HepG2 (cell line): Measurements from ENCODE around the gene MRM1. TPM values are rescaled to one million over a fixed set of nuclear protein-coding genes. Genes with fewer than 3 reads are reported as not detected.
A peak's percentile ranks its signal among the peaks of the same experiment; 100 is the strongest.

Experiments used
- ATAC-seq: fragments of 200-7000 bp; cut with Tn5 transposase; 3 replicates; pipeline ENCODE4 v1.9.1; 2020; ENCODE audit warnings: mild to moderate bottlenecking, moderate library complexity
- BruUV-seq: library from RNA; stranded (reverse); fragments of 400-500 nt; replicated peaks from 2 replicates; lab custom pipeline; 2021; lab: Mats Ljungman, UMichigan
- CTCF ChIA-PET: fragments of 300-600 bp; formaldehyde crosslinking; extraction: SDS; loops from one replicate; lab custom pipeline; 2021; ENCODE audit warnings: low total read pairs, inconsistent platforms, low intra/inter-chr PET ratio; lab: Yijun Ruan, JAX
- POLR2A ChIA-PET: fragments of 350-600 bp; sonication (Branson Sonifier 250); formaldehyde crosslinking; loops from one replicate; lab custom pipeline; 2020; ENCODE audit warnings: antibody characterized with exemption, inconsistent platforms; lab: Yijun Ruan, JAX
- DNase-seq: peaks from one replicate; pipeline ENCODE4 v3.0.0-alpha.2; 2015; ENCODE audit warnings: low spot score
- FAIRE-seq: peaks from 3 replicates; lab custom pipeline; 2011; peaks lifted over from hg19 to GRCh38; lab: Jason Lieb, UNC
- H2AFZ ChIP-seq: one replicate; pipeline ENCODE4 v1.6.1; 2011; ENCODE audit warnings: low read length, inconsistent platforms
- H3K27ac ChIP-seq: fragments of 300-600 bp; 3 replicates; pipeline ENCODE4 v1.8.0; 2011; ENCODE audit warnings: mixed run types, mild to moderate bottlenecking, mixed read lengths, low read length, inconsistent platforms; ENCODE audit not compliant: insufficient read depth; ENCODE audit errors: extremely low read length
- H3K27me3 ChIP-seq, 2 experiments: fragments of 200-600 bp in 1 of 2; 2 replicates in 1 of 2; 3 replicates in 1 of 2; pipeline versions ENCODE4 v1.6.0 to v1.8.0; 2011; ENCODE audit warnings: low read length in 2 of 2, mild to moderate bottlenecking in 2 of 2, moderate library complexity in 2 of 2, inconsistent platforms in 1 of 2; ENCODE audit not compliant: insufficient read depth in 2 of 2, control insufficient read depth in 1 of 2
- H3K36me3 ChIP-seq, 2 experiments: fragments of 200-600 bp in 1 of 2; replicated peaks in 1 of 2; 2 replicates in 1 of 2; 3 replicates in 1 of 2; pipeline versions ENCODE4 v1.5.1 to v1.8.0; 2011; ENCODE audit warnings: low read length in 2 of 2, inconsistent platforms in 1 of 2; ENCODE audit not compliant: insufficient read depth in 2 of 2, control insufficient read depth in 1 of 2
- H3K4me1 ChIP-seq: 2 replicates; pipeline ENCODE4 v1.5.1; 2012; ENCODE audit warnings: low read length, inconsistent platforms; ENCODE audit not compliant: insufficient read depth
- H3K4me2 ChIP-seq: 2 replicates; pipeline ENCODE4 v1.6.0; 2011; ENCODE audit warnings: low read depth, low read length, inconsistent platforms
- H3K4me3 ChIP-seq, 3 experiments: fragments of 200-600 bp in 1 of 3; sonication (generic), shearing (Covaris generic) in 1 of 3; replicated peaks in 1 of 3; 2 replicates each; pipeline ENCODE4 v1.5.1; 2011 to 2016; ENCODE audit warnings: low read length in 3 of 3, inconsistent platforms in 2 of 3, low read depth in 2 of 3, mild to moderate bottlenecking in 2 of 3, control low read depth in 1 of 3, mixed read lengths in 1 of 3; ENCODE audit not compliant: insufficient read depth in 1 of 3
- H3K79me2 ChIP-seq: one replicate; pipeline ENCODE4 v1.6.1; 2011; ENCODE audit warnings: low read length, inconsistent platforms; ENCODE audit not compliant: insufficient read depth
- H3K9ac ChIP-seq: 2 replicates; pipeline ENCODE4 v1.6.0; 2011; ENCODE audit warnings: mild to moderate bottlenecking, low read depth, low read length, inconsistent platforms; ENCODE audit not compliant: insufficient read depth
- H3K9me3 ChIP-seq: 2 replicates; pipeline ENCODE4 v1.5.1; 2012; ENCODE audit warnings: mild to moderate bottlenecking, low read length
- H4K20me1 ChIP-seq: 2 replicates; pipeline ENCODE4 v1.6.0; 2011; ENCODE audit warnings: inconsistent platforms, mild to moderate bottlenecking, low read length, moderate library complexity; ENCODE audit not compliant: insufficient read depth
- FOXO4 ChIP-seq: sonication (generic); formaldehyde crosslinking; conservative IDR thresholded peaks from 2 replicates; pipeline ENCODE4 v1.8.1; 2023; ENCODE audit warnings: missing genetic modification reagents
- NFE2 ChIP-seq: sonication (generic); formaldehyde crosslinking; IDR thresholded peaks from 2 replicates; pipeline ENCODE4 v1.4.0; 2020; ENCODE audit warnings: missing genetic modification reagents
- SRSF1 ChIP-seq: fragments of 200-400 bp; formaldehyde crosslinking; optimal IDR thresholded peaks from 2 replicates; pipeline ENCODE3; 2017; ENCODE audit warnings: mild to moderate bottlenecking, low read depth, low read length, moderate library complexity
- ZNF121 ChIP-seq: sonication (generic); formaldehyde crosslinking; IDR thresholded peaks from 2 replicates; pipeline ENCODE4 v1.5.0; 2020; ENCODE audit warnings: mild to moderate bottlenecking, missing genetic modification reagents
- WGBS: methylation state at CpG from one replicate; pipeline ENCODE4 v1.1.6; 2017; ENCODE audit warnings: low lambda C conversion rate; 5-methylcytosine and 5-hydroxymethylcytosine counted together
- in situ Hi-C: cut with HindIII; loops from 2 replicates; pipeline ENCODE4 v1.10.0; 2017; ENCODE audit warnings: low pct_unique_long_range_greater_than_20kb; ENCODE audit not compliant: extremely low pct_ligation_motif_present
- intact Hi-C: fragments of 100-400 bp; cut with micrococcal nuclease; formaldehyde crosslinking; loops from one replicate; pipeline ENCODE4 v1.10.0; 2022; ENCODE audit not compliant: unreplicated experiment
- polyA plus RNA-seq, 8 experiments: library from polyadenylated mRNA; depleted of rRNA in 3 of 8; stranded (reverse) in 7 of 8; unstranded in 1 of 8; fragments of >200 nt; fragmentation: Illumina TruSeq in 4 of 8; extraction: Trizol in 4 of 8; gene quantifications; 2 replicates each; pipeline versions ENCODE4 v1.2.1 to v1.2.3, GENCODE V29; 2011 to 2016; ENCODE audit warnings: low read depth in 4 of 8, missing spikeins in 1 of 8, mixed read lengths in 1 of 8; ENCODE audit not compliant: insufficient read depth in 1 of 8
- total RNA-seq, 5 experiments: library from RNA; depleted of rRNA; stranded (reverse); fragments of >200 nt; fragmentation: Illumina TruSeq; extraction: Trizol; gene quantifications; 2 replicates each; pipeline ENCODE4 v1.2.3, GENCODE V29; 2016; ENCODE audit warnings: low read depth in 1 of 5
- TF ChIP-seq, protein P1 (sequence below): sonication (generic); formaldehyde crosslinking; IDR thresholded peaks from 2 replicates; pipeline ENCODE4 v1.4.0; 2020; ENCODE audit warnings: mild to moderate bottlenecking, missing genetic modification reagents
- TF ChIP-seq, protein P2 (sequence below): sonication (generic); formaldehyde crosslinking; IDR thresholded peaks from 2 replicates; pipeline ENCODE4 v1.5.0; 2020; ENCODE audit warnings: mild to moderate bottlenecking, missing genetic modification reagents

MRM1 gene
- total and polyA plus RNA-seq, 2 of the 13 experiments (the other 11 are each of a cell fraction or from before 2014, with no cell fraction given), result 4.1 to 11.3 TPM

DNA sequence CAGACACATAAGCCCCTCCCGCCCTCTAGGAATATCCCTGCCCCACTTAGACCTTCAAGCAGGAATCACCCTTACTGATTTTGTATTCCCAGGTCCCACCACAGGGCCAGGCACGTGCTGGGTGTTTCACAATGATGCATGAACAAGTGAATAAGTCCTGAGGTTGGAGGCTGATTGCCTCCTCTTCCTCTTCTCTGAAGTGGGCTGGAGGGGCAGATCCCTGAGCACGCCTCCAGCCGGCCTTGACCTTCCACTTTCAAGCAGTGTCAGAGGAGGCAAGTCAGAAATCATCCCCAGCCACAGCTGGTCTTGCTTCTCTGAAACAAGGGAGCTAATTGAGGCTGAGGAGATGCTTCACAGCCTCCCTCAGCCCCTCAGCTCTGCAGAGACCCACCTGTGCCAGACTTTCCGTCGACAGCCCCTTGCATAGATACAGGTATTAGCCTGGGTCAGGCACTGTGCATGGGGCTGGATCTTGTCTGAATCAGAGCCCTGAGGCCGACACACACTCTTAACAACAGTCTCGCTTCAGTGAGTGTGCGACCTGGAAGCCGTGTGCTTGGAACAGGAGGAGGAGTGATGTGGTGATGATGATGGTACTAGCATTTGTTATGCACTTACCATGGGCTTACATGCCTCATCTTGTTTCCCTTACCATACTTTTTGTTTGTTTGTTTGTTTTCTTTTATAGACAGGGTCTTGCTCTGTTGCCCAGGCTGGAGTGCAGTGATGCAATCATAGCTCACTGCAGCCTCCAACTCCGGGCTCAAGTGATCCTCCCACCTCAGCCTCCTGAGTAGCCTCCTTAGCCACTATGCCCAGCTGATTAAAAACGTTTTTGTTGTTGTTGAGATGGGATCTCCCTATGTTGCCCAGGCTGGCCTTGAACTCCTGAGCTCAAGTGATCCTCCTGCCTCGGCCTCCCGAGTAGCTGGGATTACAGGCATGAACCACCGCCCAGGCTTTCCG lies 15.0 kb downstream of the MRM1 start:
- H3K9ac ChIP-seq, result no peak overlapping the region
- no peak for ATAC-seq
- CTCF ChIA-PET, result no interaction called here
- no peaks in the 10 kb centered on the region for H3K79me2 ChIP-seq
- POLR2A ChIA-PET, result interaction anchor here (1.4 kb wide), 1 partner anchor 15 kb away, joined by 4 read pairs; the partner anchor contains the start of gene MRM1
- no peaks in the 10 kb centered on the region for H3K36me3 ChIP-seq
- BruUV-seq, result no TSS peak
- H4K20me1 ChIP-seq, result no peaks in the 10 kb centered on the region
- TF ChIP-seq NFE2 (CRISPR knock-in tag) (no peak), FOXO4 (CRISPR knock-in tag) (no peak), SRSF1 (no peak), ZNF121 (CRISPR knock-in tag) (peak; percentile 47; the same call in 1 of the 2 replicates)
- TF ChIP-seq, protein P1, sequence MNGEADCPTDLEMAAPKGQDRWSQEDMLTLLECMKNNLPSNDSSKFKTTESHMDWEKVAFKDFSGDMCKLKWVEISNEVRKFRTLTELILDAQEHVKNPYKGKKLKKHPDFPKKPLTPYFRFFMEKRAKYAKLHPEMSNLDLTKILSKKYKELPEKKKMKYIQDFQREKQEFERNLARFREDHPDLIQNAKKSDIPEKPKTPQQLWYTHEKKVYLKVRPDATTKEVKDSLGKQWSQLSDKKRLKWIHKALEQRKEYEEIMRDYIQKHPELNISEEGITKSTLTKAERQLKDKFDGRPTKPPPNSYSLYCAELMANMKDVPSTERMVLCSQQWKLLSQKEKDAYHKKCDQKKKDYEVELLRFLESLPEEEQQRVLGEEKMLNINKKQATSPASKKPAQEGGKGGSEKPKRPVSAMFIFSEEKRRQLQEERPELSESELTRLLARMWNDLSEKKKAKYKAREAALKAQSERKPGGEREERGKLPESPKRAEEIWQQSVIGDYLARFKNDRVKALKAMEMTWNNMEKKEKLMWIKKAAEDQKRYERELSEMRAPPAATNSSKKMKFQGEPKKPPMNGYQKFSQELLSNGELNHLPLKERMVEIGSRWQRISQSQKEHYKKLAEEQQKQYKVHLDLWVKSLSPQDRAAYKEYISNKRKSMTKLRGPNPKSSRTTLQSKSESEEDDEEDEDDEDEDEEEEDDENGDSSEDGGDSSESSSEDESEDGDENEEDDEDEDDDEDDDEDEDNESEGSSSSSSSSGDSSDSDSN (CRISPR knock-in tag), result no peak
- TF ChIP-seq, protein P2, sequence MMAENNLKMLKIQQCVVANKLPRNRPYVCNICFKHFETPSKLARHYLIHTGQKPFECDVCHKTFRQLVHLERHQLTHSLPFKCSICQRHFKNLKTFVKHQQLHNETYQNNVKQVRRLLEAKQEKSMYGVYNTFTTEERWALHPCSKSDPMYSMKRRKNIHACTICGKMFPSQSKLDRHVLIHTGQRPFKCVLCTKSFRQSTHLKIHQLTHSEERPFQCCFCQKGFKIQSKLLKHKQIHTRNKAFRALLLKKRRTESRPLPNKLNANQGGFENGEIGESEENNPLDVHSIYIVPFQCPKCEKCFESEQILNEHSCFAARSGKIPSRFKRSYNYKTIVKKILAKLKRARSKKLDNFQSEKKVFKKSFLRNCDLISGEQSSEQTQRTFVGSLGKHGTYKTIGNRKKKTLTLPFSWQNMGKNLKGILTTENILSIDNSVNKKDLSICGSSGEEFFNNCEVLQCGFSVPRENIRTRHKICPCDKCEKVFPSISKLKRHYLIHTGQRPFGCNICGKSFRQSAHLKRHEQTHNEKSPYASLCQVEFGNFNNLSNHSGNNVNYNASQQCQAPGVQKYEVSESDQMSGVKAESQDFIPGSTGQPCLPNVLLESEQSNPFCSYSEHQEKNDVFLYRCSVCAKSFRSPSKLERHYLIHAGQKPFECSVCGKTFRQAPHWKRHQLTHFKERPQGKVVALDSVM, result peak; percentile 77; the same call in 1 of the 2 replicates
- H3K4me2 ChIP-seq, result no peak overlapping the region
- intact Hi-C loops, result no loop called here
- DNase-seq, result no peak
- in situ Hi-C loops, result loop anchor here (25.0 kb wide), 1 partner anchor 621 kb away; no protein-coding TSS in a partner anchor
- H3K4me1 ChIP-seq, result no peaks in the 10 kb centered on the region
- no peaks in the 10 kb centered on the region for H3K9me3 ChIP-seq
- H3K4me3 ChIP-seq, result no peak overlapping the region
- FAIRE-seq, result no peak
- no peak overlapping the region for H2AFZ ChIP-seq
- 61% methylated on average over 14 of the region's 16 CpGs for WGBS
- no peak overlapping the region for H3K27ac ChIP-seq
- no peaks in the 10 kb centered on the region for H3K27me3 ChIP-seq
